Coronary artery (tissue), 2 donors: ENCODE results near the gene ADAMTS5.

Source experiments
- DNase-seq: peaks from one replicate; pipeline ENCODE4 v3.0.0-alpha.2; 2017; ENCODE audit warnings: low spot score
- H3K27ac ChIP-seq, 2 donors: fragments of 200-600 bp; sonication (generic); one replicate each; pipeline ENCODE4 v1.5.1; 2016 to 2019
- H3K4me3 ChIP-seq: fragments of 200-600 bp; sonication (generic); 2 replicates; pipeline ENCODE4 v1.5.1; 2016; ENCODE audit warnings: mild to moderate bottlenecking, moderate library complexity
- CTCF ChIP-seq: fragments of 200-600 bp; sonication (generic); IDR thresholded peaks from one replicate; pipeline ENCODE4 v1.5.1; 2019; ENCODE audit warnings: antibody characterized with exemption

ADAMTS5 gene

GRCh38 chr21:26918323-26919079, 48.4 kb downstream of the ADAMTS5 start:
- no peak for DNase-seq
- Histone ChIP-seq H3K27ac (no peak overlapping the region), H3K4me3 (no peak overlapping the region)
- no peak for TF ChIP-seq CTCF

GRCh38 chr21:26916799-26917198, 50.1 kb downstream of the ADAMTS5 start:
- no peak overlapping the region for H3K4me3 ChIP-seq
- H3K27ac ChIP-seq, result no peak overlapping the region
- no peak for DNase-seq
- TF ChIP-seq CTCF, result no peak

GRCh38 chr21:26914557-26914956, 52.3 kb downstream of the ADAMTS5 start:
- no peak for DNase-seq
- no peak for TF ChIP-seq CTCF
- Histone ChIP-seq H3K4me3 (no peak overlapping the region), H3K27ac (no peak overlapping the region)

GRCh38 chr21:26912466-26912865, 54.4 kb downstream of the ADAMTS5 start:
- no peak overlapping the region for H3K27ac ChIP-seq
- no peak for DNase-seq
- H3K4me3 ChIP-seq, result no peak overlapping the region
- TF ChIP-seq CTCF, result no peak

- no peak for TF ChIP-seq CTCF
Observed at GRCh38 chr21:26909972-26910371, 56.9 kb downstream of the ADAMTS5 start.

GRCh38 chr21:26900980-26901379, 65.9 kb downstream of the ADAMTS5 start:
- Histone ChIP-seq H3K4me3 (no peak overlapping the region), H3K27ac (no peak overlapping the region)
- no peak for DNase-seq
- TF ChIP-seq CTCF, result no peak

More at GRCh38 chr21:26909972-26910371, 56.9 kb downstream of the ADAMTS5 start:
- DNase-seq, result no peak
- H3K4me3 ChIP-seq, result no peak overlapping the region
- H3K27ac ChIP-seq, result no peak overlapping the region

GRCh38 chr21:26892151-26892550, 74.7 kb downstream of the ADAMTS5 start:
- TF ChIP-seq CTCF, result no peak
- no peak for DNase-seq
- no peak overlapping the region for H3K27ac ChIP-seq
- no peak overlapping the region for H3K4me3 ChIP-seq
